Measurements from ENCODE around the gene OR10G8.
"Not testable (repeated sequence)": the region's sequence is repeated elsewhere in the genome, so short reads cannot be mapped to it uniquely, and the experiment has no call there.

The OR10G8 gene

GRCh38 chr11:124026498-124026897, at the start of gene OR10G8:
TSS of gene OR10G8 (plus strand) at chr11:124026798. CDS start at chr11:124029623, 2,825 bp downstream.
- no peak for DNase-seq

GRCh38 chr11:123977731-123978347, 48.8 kb upstream of the OR10G8 start, which contains the start of gene OR10S1:
TSS of gene OR10S1 (minus strand) at chr11:123977781. CDS start at chr11:123977664, 117 bp downstream.
- DNase-seq, result no peak

GRCh38 chr11:123979311-123979710, 47.3 kb upstream of the OR10G8 start:
- DNase-seq, result no peak

GRCh38 chr11:123995119-123995518, 31.5 kb upstream of the OR10G8 start, which contains the start of gene OR10G6:
TSS of gene OR10G6 (minus strand) at chr11:123995161. CDS start at chr11:123995161, 0 bp downstream.
- no peak for DNase-seq

GRCh38 chr11:124012697-124013096, 13.9 kb upstream of the OR10G8 start, which contains the start of gene OR10G4:
TSS of gene OR10G4 (plus strand) at chr11:124012997. CDS start at chr11:124015575, 2,578 bp downstream.
- no peak for DNase-seq

GRCh38 chr11:124015837-124016236, 10.8 kb upstream of the OR10G8 start:
- DNase-seq, result not testable (repeated sequence)

GRCh38 chr11:124036666-124037065, 10.1 kb downstream of the OR10G8 start:
- DNase-seq, result no peak

- DNase-seq, result no peak
Observed at GRCh38 chr11:124039557-124039956, 13.0 kb downstream of the OR10G8 start.

GRCh38 chr11:124041254-124041653, 14.7 kb downstream of the OR10G8 start, which contains the start of gene OR10G7:
TSS of gene OR10G7 (minus strand) at chr11:124041325. CDS start at chr11:124039001, 2,324 bp downstream.
- DNase-seq, result no peak

GRCh38 chr11:124043420-124043819, 16.8 kb downstream of the OR10G8 start:
- DNase-seq, result no peak

- no peak for DNase-seq
Observed at GRCh38 chr11:124050748-124051147, 24.1 kb downstream of the OR10G8 start.

- no peak for DNase-seq
Observed at GRCh38 chr11:124052966-124053365, 26.4 kb downstream of the OR10G8 start.

GRCh38 chr11:124068601-124069110, 42.1 kb downstream of the OR10G8 start:
- DNase-seq, result no peak

GRCh38 chr11:124069429-124070401, 43.1 kb downstream of the OR10G8 start:
- peak; percentile 57 for DNase-seq

- peak; percentile 63 for DNase-seq
Observed at GRCh38 chr11:124070915-124071622, 44.5 kb downstream of the OR10G8 start.

GRCh38 chr11:124071623-124071948, 45.0 kb downstream of the OR10G8 start:
- DNase-seq, result no peak

- DNase-seq, result no peak
Observed at GRCh38 chr11:124072147-124072546, 45.5 kb downstream of the OR10G8 start.

GRCh38 chr11:124074554-124074953, 48.0 kb downstream of the OR10G8 start:
- no peak for DNase-seq

- no peak for DNase-seq
Observed at GRCh38 chr11:124075492-124075840, 48.9 kb downstream of the OR10G8 start.

GRCh38 chr11:124075841-124076651, 49.4 kb downstream of the OR10G8 start:
- peak; percentile 12 for DNase-seq

- no peak for DNase-seq
Observed at GRCh38 chr11:124077266-124077665, 50.7 kb downstream of the OR10G8 start.

- no peak for DNase-seq
Observed at GRCh38 chr11:124078591-124078990, 52.0 kb downstream of the OR10G8 start.

Data from fibroblast of skin of right biceps (primary cell).